B cell (primary cell): ENCODE data around the gene PLAC1. TPM values are rescaled to one million over a fixed set of nuclear protein-coding genes. Genes with fewer than 3 reads are reported as not detected.

Source experiments
- ATAC-seq: fragments of 200-7000 bp; cut with Tn5 transposase; one replicate; pipeline ENCODE4 v1.10.0; 2021; ENCODE audit warnings: low read depth, mild to moderate bottlenecking, moderate number of reproducible peaks, moderate library complexity
- CTCF ChIA-PET: fragments of 350-600 bp; sonication (Branson Sonifier 250); formaldehyde crosslinking; loops from one replicate; lab custom pipeline; 2021; ENCODE audit warnings: antibody characterized with exemption, inconsistent platforms; lab: Charles Lee
- POLR2A ChIA-PET: fragments of 350-600 bp; sonication (Branson Sonifier 250); formaldehyde crosslinking; loops from one replicate; lab custom pipeline; 2021; ENCODE audit warnings: antibody characterized with exemption; lab: Charles Lee
- DNase-seq: peaks from one replicate; pipeline ENCODE4 v3.0.0; 2013
- H2AFZ ChIP-seq: 2 replicates; pipeline ENCODE4 v1.6.1; 2012; ENCODE audit warnings: mild to moderate bottlenecking, low read depth, low read length; ENCODE audit not compliant: insufficient read depth, poor library complexity, severe bottlenecking
- H3K27ac ChIP-seq, 2 donors: 1 replicate in 1 of 2; 2 replicates in 1 of 2; pipeline ENCODE4 v1.5.1; 2012 to 2013; ENCODE audit warnings: low read length in 2 of 2, mild to moderate bottlenecking in 2 of 2, moderate library complexity in 1 of 2
- H3K27me3 ChIP-seq, 4 experiments: fragments of 200-600 bp in 1 of 4; sonication (generic) in 1 of 4; replicated peaks in 1 of 4; 1 replicate in 2 of 4; 2 replicates in 2 of 4; pipeline versions ENCODE4 v1.6.1 to v1.7.0; 2013 to 2016; ENCODE audit warnings: low read length in 3 of 4, mild to moderate bottlenecking in 2 of 4, mixed read lengths in 1 of 4, moderate library complexity in 1 of 4; ENCODE audit not compliant: insufficient read depth in 4 of 4, control insufficient read depth in 3 of 4; ENCODE audit errors: control extremely low read depth in 1 of 4
- H3K36me3 ChIP-seq, 2 experiments: replicated peaks in 1 of 2; 1 replicate in 1 of 2; 2 replicates in 1 of 2; pipeline versions ENCODE4 v1.6.1 to v1.7.1; 2013; ENCODE audit warnings: low read length in 1 of 2; ENCODE audit not compliant: insufficient read depth in 2 of 2, control insufficient read depth in 1 of 2; ENCODE audit errors: control extremely low read depth in 1 of 2, extremely low read depth in 1 of 2
- H3K4me1 ChIP-seq, 2 donors: fragments of 200-600 bp in 1 of 2; sonication (generic) in 1 of 2; 1 replicate in 1 of 2; 2 replicates in 1 of 2; pipeline versions ENCODE4 v1.5.1 to v1.6.1; 2013 to 2017; ENCODE audit warnings: low read length in 2 of 2; ENCODE audit not compliant: control insufficient read depth in 2 of 2, insufficient read depth in 2 of 2
- H3K4me2 ChIP-seq: replicated peaks from 2 replicates; pipeline ENCODE3; 2012; ENCODE audit warnings: mild to moderate bottlenecking, low read depth, low read length; ENCODE audit not compliant: poor library complexity, severe bottlenecking
- H3K4me3 ChIP-seq, 5 experiments: fragments of 200-600 bp in 1 of 5; sonication (generic) in 1 of 5; 1 replicate in 3 of 5; 2 replicates in 2 of 5; pipeline versions ENCODE4 v1.5.1 to v1.7.0; 2011 to 2016; ENCODE audit warnings: low read length in 4 of 5, mild to moderate bottlenecking in 4 of 5, low read depth in 2 of 5, control low read depth in 1 of 5, moderate library complexity in 1 of 5; ENCODE audit not compliant: insufficient read depth in 1 of 5; ENCODE audit errors: control extremely low read depth in 1 of 5, extremely low read depth in 1 of 5
- H3K79me2 ChIP-seq: fragments of 200-600 bp; sonication (generic); one replicate; pipeline ENCODE4 v1.6.0; 2016; ENCODE audit warnings: low read length; ENCODE audit not compliant: control insufficient read depth, insufficient read depth
- H3K9ac ChIP-seq: fragments of 200-600 bp; sonication (generic); 2 replicates; pipeline ENCODE4 v1.6.1; 2017; ENCODE audit warnings: mild to moderate bottlenecking, low read length, moderate library complexity
- H3K9me3 ChIP-seq, 3 donors: one replicate each; pipeline versions ENCODE4 v1.6.1 to v1.7.1; 2013; ENCODE audit warnings: low read length in 2 of 3; ENCODE audit not compliant: control insufficient read depth in 2 of 3, insufficient read depth in 1 of 3; ENCODE audit errors: control extremely low read depth in 1 of 3
- H4K20me1 ChIP-seq: 2 replicates; pipeline ENCODE4 v1.6.0; 2012; ENCODE audit warnings: mild to moderate bottlenecking, low read length; ENCODE audit not compliant: insufficient read depth, control insufficient read depth, poor library complexity, severe bottlenecking
- H3K27ac Mint-ChIP-seq: one replicate; pipeline ENCODE4 v1.8.0; 2021; ENCODE audit warnings: mixed read lengths
- H3K27me3 Mint-ChIP-seq: one replicate; pipeline ENCODE4 v1.8.0; 2021; ENCODE audit warnings: mixed read lengths
- H3K4me1 Mint-ChIP-seq: one replicate; pipeline ENCODE4 v1.8.0; 2021; ENCODE audit warnings: mixed read lengths
- H3K4me3 Mint-ChIP-seq: one replicate; pipeline ENCODE4 v1.8.0; 2021; ENCODE audit warnings: mixed read lengths
- H3K9me3 Mint-ChIP-seq: one replicate; pipeline ENCODE4 v1.8.0; 2022; ENCODE audit warnings: mixed read lengths; ENCODE audit not compliant: insufficient read depth
- CTCF ChIP-seq: fragments of 200-600 bp; IDR thresholded peaks from one replicate; pipeline ENCODE4 v1.8.0; 2022; ENCODE audit warnings: antibody characterized with exemption, mild to moderate bottlenecking
- EZH2 ChIP-seq: IDR thresholded peaks from 2 replicates; pipeline ENCODE4 v1.6.1; 2012; ENCODE audit warnings: borderline replicate concordance, low read depth, mild to moderate bottlenecking, moderate library complexity, low read length; ENCODE audit not compliant: insufficient read depth, poor library complexity, severe bottlenecking
- WGBS: methylation state at CpG from one replicate; pipeline ENCODE4 v1.1.5; 2013; ENCODE audit warnings: missing lambda C conversion rate; ENCODE audit not compliant: insufficient coverage; 5-methylcytosine and 5-hydroxymethylcytosine counted together
- intact Hi-C: fragments of 100-400 bp; cut with micrococcal nuclease; formaldehyde crosslinking; loops from one replicate; pipeline ENCODE4 v1.10.0; 2022
- polyA plus RNA-seq: library from polyadenylated mRNA; depleted of rRNA; stranded (reverse); fragments of >200 nt; gene quantifications from 2 replicates; pipeline ENCODE4 v1.2.3, GENCODE V29; 2012
- total RNA-seq, 2 donors: library from RNA; stranded (reverse); fragments of 120-200 nt in 1 of 2; gene quantifications; 1 replicate in 1 of 2; 2 replicates in 1 of 2; pipeline versions ENCODE4 v1.2.3 to v1.2.4, GENCODE V29; 2013 to 2022

Gene PLAC1
- total and polyA plus RNA-seq, 2 donors (not counting 1 experiment from before 2014, with no cell fraction given), result not detected

- Histone ChIP-seq H3K4me3 (no peak overlapping the region), H3K9me3 (peaks cover 0 to 14% (median 0%) of the 10 kb centered on the region in 3 donors), H3K36me3 (no peaks in the 10 kb centered on the region), H2AFZ (no peak overlapping the region), H3K79me2 (no peaks in the 10 kb centered on the region), H3K27me3 (peaks cover 0 to 30% (median 16%) of the 10 kb centered on the region in 4 experiments), H3K4me2 (no peak overlapping the region), H3K4me1 (peaks cover 6 to 7% of the 10 kb centered on the region in 2 donors), H4K20me1 (no peaks in the 10 kb centered on the region), H3K27ac (no peak overlapping the region), H3K9ac (no peak overlapping the region)
- DNase-seq, result no peak
- WGBS, result 40% methylated on average over 1 of the region's 2 CpGs
- Mint-ChIP-seq H3K4me1 (peaks cover 2% of the 10 kb centered on the region), H3K9me3 (no peaks in the 10 kb centered on the region), H3K4me3 (no peak overlapping the region), H3K27me3 (peaks cover 17% of the 10 kb centered on the region), H3K27ac (no peak overlapping the region)
- POLR2A ChIA-PET, result no interaction called here
- intact Hi-C loops, result no loop called here
- CTCF ChIA-PET, result no interaction called here
- ATAC-seq, result no peak
- no peak for TF ChIP-seq EZH2
Observed at GRCh38 chrX:134542485-134542884, 115.8 kb downstream of the PLAC1 start.

GRCh38 chrX:134541906-134542305 is 116.4 kb downstream of the PLAC1 start:
- no peak for TF ChIP-seq CTCF
- TF ChIP-seq EZH2, result no peak
- Histone ChIP-seq H4K20me1 (no peaks in the 10 kb centered on the region), H3K27me3 (peaks cover 0 to 29% (median 11%) of the 10 kb centered on the region in 4 experiments), H3K79me2 (no peaks in the 10 kb centered on the region), H3K36me3 (no peaks in the 10 kb centered on the region), H2AFZ (no peak overlapping the region), H3K4me2 (no peak overlapping the region), H3K4me1 (peaks cover 6 to 7% of the 10 kb centered on the region in 2 donors), H3K4me3 (no peak overlapping the region), H3K9me3 (peaks cover 0 to 14% (median 0%) of the 10 kb centered on the region in 3 donors), H3K9ac (no peak overlapping the region), H3K27ac (no peak overlapping the region)
- Mint-ChIP-seq H3K4me1 (peaks cover 2% of the 10 kb centered on the region), H3K4me3 (no peak overlapping the region), H3K27ac (no peak overlapping the region), H3K9me3 (no peaks in the 10 kb centered on the region), H3K27me3 (peaks cover 15% of the 10 kb centered on the region)
- POLR2A ChIA-PET, result no interaction called here
- no peak for DNase-seq
- CTCF ChIA-PET, result no interaction called here
- WGBS, result no CpG with 5 or more reads among the region's 3 CpGs
- ATAC-seq, result no peak
- intact Hi-C loops, result no loop called here
